Neural crest cell (in vitro differentiated cells): ENCODE results near the gene APOBEC3G. TPM values are rescaled to one million over a fixed set of nuclear protein-coding genes. Genes with fewer than 3 reads are reported as not detected.

Source experiments
- DNase-seq: peaks from one replicate; pipeline ENCODE4 v3.0.0; 2021; ENCODE audit warnings: low read depth, mixed read lengths, low spot score
- H3K27ac Mint-ChIP-seq: one replicate; pipeline ENCODE4 v1.8.0; 2021; ENCODE audit warnings: mild to moderate bottlenecking, mixed read lengths; ENCODE audit not compliant: unreplicated experiment
- H3K27me3 Mint-ChIP-seq: 2 replicates; pipeline ENCODE4 v1.8.0; 2021; ENCODE audit warnings: low read depth, mild to moderate bottlenecking, mixed read lengths
- H3K36me3 Mint-ChIP-seq: 2 replicates; pipeline ENCODE4 v1.8.0; 2021; ENCODE audit warnings: low read depth, mild to moderate bottlenecking, mixed read lengths
- H3K4me1 Mint-ChIP-seq: 2 replicates; pipeline ENCODE4 v1.8.0; 2021; ENCODE audit warnings: mixed read lengths
- H3K4me3 Mint-ChIP-seq: one replicate; pipeline ENCODE4 v1.8.0; 2021; ENCODE audit warnings: mild to moderate bottlenecking, mixed read lengths
- H3K9me3 Mint-ChIP-seq: 2 replicates; pipeline ENCODE4 v1.8.0; 2021; ENCODE audit warnings: mixed read lengths
- CTCF ChIP-seq: fragments of 200-600 bp; sonication (generic); conservative IDR thresholded peaks from 2 replicates; pipeline ENCODE4 v1.5.0; 2021; ENCODE audit warnings: antibody characterized with exemption, mild to moderate bottlenecking
- total RNA-seq: library from RNA; stranded (reverse); gene quantifications from 2 replicates; pipeline ENCODE4 v1.2.1, GENCODE V29; 2021

Gene APOBEC3G
- total RNA-seq, 1 donor from 2014 or later, result 1.3 TPM

DNA sequence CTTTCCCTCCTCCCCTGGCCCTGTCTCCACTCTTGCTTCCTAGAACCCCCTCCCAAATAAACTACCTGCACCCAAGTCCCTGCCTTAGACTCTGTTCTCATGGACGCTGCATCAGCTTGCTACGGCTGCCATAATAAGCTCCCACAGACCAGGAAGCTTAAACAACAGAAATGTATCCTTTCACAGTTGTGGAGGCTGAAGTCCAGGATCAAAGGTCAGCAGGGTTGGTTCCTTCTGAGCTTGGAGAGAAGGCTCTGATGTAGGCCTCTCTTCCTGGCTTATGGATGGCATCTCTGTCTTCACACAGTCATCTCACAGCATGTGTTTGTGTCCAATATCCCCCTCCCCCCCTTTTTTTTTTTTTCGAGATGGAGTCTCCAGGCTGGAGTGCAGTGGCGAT, 52.0 kb downstream of the APOBEC3G start:
- no peak for DNase-seq
- Mint-ChIP-seq H3K27me3 (peaks cover 2% of the 10 kb centered on the region), H3K9me3 (no peaks in the 10 kb centered on the region), H3K36me3 (no peaks in the 10 kb centered on the region), H3K4me3 (no peak overlapping the region), H3K27ac (no peak overlapping the region), H3K4me1 (peaks cover 41% of the 10 kb centered on the region)
- no peak for TF ChIP-seq CTCF

DNA sequence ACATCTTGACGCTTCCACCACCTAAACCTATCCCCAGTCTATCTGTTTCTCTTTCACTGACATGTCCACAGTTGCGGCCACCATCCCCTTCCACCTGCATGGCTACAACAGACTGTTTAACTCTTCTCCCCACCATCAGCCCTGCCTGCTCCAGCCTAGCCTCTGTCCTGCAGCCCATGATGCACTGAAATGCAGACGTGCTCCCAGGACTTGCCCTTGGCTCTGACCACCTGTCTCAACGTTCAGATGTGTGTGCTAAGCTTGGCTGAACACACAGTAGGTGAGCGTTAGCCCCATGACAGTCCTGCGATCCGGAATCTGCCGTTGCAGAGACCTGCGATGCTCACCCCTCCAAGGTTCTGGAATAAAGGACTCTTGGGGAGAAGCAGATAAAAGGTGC, 52.7 kb downstream of the APOBEC3G start:
- TF ChIP-seq CTCF, result no peak
- no peaks in the 10 kb centered on the region for H3K9me3 Mint-ChIP-seq
- H3K4me3 Mint-ChIP-seq, result no peak overlapping the region
- peaks cover 2% of the 10 kb centered on the region for H3K27me3 Mint-ChIP-seq
- peaks cover 35% of the 10 kb centered on the region for H3K4me1 Mint-ChIP-seq
- H3K36me3 Mint-ChIP-seq, result no peaks in the 10 kb centered on the region
- H3K27ac Mint-ChIP-seq, result no peak overlapping the region
- no peak for DNase-seq

DNA sequence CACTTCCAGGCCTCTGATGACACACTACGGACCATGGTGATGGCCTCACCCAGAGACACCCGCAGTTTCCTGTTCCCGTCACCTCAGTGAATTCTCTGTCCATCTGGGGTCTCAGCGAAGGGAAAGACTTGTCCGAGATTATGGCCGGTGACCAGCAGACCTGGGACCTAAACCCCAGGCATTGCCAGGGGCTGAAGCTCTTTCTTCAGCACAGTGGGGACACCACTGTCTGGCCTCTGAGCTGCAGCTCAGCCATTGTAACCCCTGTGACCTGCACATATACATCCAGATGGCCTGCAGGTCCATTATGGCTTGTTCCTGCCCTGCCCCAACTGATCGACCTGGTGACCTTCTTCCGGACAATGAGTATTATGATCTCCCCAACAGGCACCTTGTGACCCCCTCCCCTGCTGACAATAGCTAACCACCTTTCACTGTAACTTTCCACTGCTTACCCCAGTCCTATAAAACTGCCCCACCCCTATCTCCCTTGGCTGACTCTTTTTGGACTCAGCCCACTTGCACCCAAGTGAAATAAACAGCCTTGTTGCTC, 53.2 kb downstream of the APOBEC3G start:
- Mint-ChIP-seq H3K4me3 (peak overlapping the region; percentile 7), H3K4me1 (peaks cover 39% of the 10 kb centered on the region), H3K36me3 (no peaks in the 10 kb centered on the region), H3K9me3 (no peaks in the 10 kb centered on the region), H3K27me3 (peaks cover 6% of the 10 kb centered on the region), H3K27ac (no peak overlapping the region)
- no peak for DNase-seq
- TF ChIP-seq CTCF, result no peak

DNA sequence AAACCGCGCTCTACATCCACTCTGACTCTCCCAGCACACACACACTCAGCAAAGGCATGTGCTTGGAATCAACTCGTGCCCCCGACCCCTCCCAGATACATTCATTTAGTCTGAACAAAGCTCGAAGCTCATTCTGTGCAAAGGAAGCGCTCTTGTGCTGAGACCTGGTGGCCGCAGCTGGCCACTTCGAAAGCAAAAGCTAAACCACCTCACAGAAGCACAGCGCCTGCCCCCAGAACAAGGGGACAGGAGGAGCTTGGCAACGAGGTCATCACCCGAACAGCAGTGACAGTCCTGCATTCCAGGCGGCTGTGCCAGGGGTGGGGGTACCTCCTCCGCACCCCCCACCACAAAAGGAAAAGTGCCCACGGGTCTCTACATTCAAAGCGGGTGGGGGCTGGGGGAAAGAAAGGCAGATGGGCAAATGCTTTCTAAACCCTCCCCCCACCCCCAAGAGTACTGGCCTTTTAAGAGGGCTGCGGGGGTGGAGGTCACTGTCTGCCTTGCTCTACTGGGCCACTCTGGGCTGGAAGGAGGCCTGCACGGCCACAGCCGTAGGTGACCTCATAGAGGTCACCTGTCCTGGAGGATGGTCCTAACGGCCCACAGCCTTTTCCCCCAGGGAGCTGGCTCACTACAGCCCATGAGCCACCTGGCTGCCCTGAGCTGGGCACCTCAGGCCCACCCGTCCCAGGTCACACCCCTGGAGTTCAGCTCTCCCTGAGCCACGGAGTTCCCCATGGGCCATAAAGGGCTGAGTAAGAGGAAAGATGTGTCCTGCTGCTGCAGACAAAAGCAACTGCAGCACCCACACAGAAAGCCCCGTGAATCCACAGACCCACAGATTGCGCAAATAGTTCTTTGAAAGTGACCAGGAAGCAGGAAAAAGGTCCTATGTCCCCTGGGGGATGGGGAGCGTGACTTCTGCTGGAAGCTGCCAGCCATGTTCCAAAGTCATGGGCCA, 54.1 kb downstream of the APOBEC3G start:
- peak; percentile 45 for DNase-seq
- no peaks in the 10 kb centered on the region for H3K36me3 Mint-ChIP-seq
- H3K4me1 Mint-ChIP-seq, result peaks cover 40% of the 10 kb centered on the region
- H3K27me3 Mint-ChIP-seq, result peaks cover 7% of the 10 kb centered on the region
- no peaks in the 10 kb centered on the region for H3K9me3 Mint-ChIP-seq
- peak overlapping the region; percentile 64 for H3K27ac Mint-ChIP-seq
- TF ChIP-seq CTCF, result no peak
- peak overlapping the region; percentile 21 for H3K4me3 Mint-ChIP-seq

- peaks cover 40% of the 10 kb centered on the region for H3K4me1 Mint-ChIP-seq
- H3K9me3 Mint-ChIP-seq, result no peaks in the 10 kb centered on the region
- peaks cover 7% of the 10 kb centered on the region for H3K27me3 Mint-ChIP-seq
- no peak for TF ChIP-seq CTCF
- no peak overlapping the region for H3K4me3 Mint-ChIP-seq
- no peak for DNase-seq
- no peak overlapping the region for H3K27ac Mint-ChIP-seq
- H3K36me3 Mint-ChIP-seq, result no peaks in the 10 kb centered on the region
Measured at GRCh38 chr22:39132281-39132680, 55.2 kb downstream of the APOBEC3G start.
